HL-60 (cell line): ENCODE measurements around the gene UBAP1L.

ENCODE experiments used
- DNase-seq, 2 experiments: peaks; one replicate each; pipeline ENCODE4 v3.0.0-alpha.2; 2010 to 2020; ENCODE audit warnings: low read depth in 1 of 2, low spot score in 1 of 2
- H3K27ac ChIP-seq: fragments of 250-450 bp; sonication (Bioruptor Pico); replicated peaks from 2 replicates; pipeline ENCODE4 v1.5.1; 2020; ENCODE audit warnings: mild to moderate bottlenecking, moderate library complexity
- H3K27me3 ChIP-seq: fragments of 250-450 bp; sonication (Bioruptor Pico); 2 replicates; pipeline ENCODE4 v1.5.1; 2021; ENCODE audit warnings: mild to moderate bottlenecking, moderate library complexity; ENCODE audit not compliant: insufficient read depth, poor library complexity, severe bottlenecking
- H3K4me3 ChIP-seq: replicated peaks from 2 replicates; pipeline ENCODE4 v1.5.1; 2011; ENCODE audit warnings: mild to moderate bottlenecking, control low read depth, low read length; ENCODE audit not compliant: insufficient read depth
- GABPA ChIP-seq: IDR thresholded peaks from 2 replicates; pipeline ENCODE4 v1.6.1; 2012; ENCODE audit warnings: low read depth
- POLR2AphosphoS5 ChIP-seq: IDR thresholded peaks from 2 replicates; pipeline ENCODE4 v1.6.1; 2012; ENCODE audit warnings: low read depth
- REST ChIP-seq: IDR thresholded peaks from 2 replicates; pipeline ENCODE4 v1.6.1; 2012; ENCODE audit warnings: low read depth; ENCODE audit not compliant: insufficient replicate concordance
- SPI1 ChIP-seq: IDR thresholded peaks from 2 replicates; pipeline ENCODE4 v1.6.1; 2012; ENCODE audit warnings: low read depth, mild to moderate bottlenecking, borderline replicate concordance
- TF ChIP-seq, protein P1 (sequence below): IDR thresholded peaks from one replicate; pipeline ENCODE4 v1.5.1; 2011; ENCODE audit warnings: low read length, control low read depth, inconsistent platforms; ENCODE audit not compliant: insufficient read depth

Gene UBAP1L

GRCh38 chr15:65091946-65092770, 22.8 kb downstream of the UBAP1L start:
- no peaks in the 10 kb centered on the region for H3K27me3 ChIP-seq
- no peak overlapping the region for H3K27ac ChIP-seq
- DNase-seq: no peak
- TF ChIP-seq, protein P1, sequence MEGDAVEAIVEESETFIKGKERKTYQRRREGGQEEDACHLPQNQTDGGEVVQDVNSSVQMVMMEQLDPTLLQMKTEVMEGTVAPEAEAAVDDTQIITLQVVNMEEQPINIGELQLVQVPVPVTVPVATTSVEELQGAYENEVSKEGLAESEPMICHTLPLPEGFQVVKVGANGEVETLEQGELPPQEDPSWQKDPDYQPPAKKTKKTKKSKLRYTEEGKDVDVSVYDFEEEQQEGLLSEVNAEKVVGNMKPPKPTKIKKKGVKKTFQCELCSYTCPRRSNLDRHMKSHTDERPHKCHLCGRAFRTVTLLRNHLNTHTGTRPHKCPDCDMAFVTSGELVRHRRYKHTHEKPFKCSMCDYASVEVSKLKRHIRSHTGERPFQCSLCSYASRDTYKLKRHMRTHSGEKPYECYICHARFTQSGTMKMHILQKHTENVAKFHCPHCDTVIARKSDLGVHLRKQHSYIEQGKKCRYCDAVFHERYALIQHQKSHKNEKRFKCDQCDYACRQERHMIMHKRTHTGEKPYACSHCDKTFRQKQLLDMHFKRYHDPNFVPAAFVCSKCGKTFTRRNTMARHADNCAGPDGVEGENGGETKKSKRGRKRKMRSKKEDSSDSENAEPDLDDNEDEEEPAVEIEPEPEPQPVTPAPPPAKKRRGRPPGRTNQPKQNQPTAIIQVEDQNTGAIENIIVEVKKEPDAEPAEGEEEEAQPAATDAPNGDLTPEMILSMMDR: no peak
- H3K4me3 ChIP-seq: no peak overlapping the region

DNA sequence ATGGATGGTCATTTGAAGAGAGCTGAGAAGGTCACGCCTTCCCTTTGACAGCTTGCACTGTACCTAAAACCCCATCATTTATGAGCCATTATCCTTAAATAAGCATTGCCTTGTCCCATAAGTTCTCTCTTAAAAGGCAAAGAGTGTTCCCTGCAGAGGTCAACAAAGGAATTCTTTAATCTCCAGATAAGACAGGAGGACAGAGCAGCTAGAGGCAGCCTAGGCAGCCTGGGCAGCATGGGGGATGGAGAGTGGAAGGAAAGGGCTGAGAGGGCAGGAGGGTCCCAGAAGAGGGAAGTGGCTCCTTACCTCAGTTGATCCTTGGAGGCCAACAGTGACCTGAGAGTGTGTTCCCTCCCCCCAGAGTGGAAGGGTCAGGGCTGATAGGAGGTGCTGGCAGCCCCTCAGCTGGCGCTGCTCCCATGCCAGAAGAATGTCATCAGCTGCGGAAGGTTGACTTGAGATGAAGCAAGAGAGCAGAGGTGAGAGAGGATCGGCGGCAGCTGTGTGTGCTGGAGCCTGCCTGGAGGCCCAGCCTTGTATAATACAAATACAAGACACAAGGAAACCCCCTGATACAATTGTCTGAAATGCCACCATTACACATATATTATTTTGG, 25.7 kb downstream of the UBAP1L start:
- H3K4me3 ChIP-seq: no peak overlapping the region
- TF ChIP-seq GABPA (no peak), SPI1 (no peak), POLR2AphosphoS5 (no peak), REST (no peak)
- TF ChIP-seq, protein P1: no peak
- H3K27me3 ChIP-seq: peaks cover 6% of the 10 kb centered on the region
- DNase-seq: no peak
- H3K27ac ChIP-seq: no peak overlapping the region

DNA sequence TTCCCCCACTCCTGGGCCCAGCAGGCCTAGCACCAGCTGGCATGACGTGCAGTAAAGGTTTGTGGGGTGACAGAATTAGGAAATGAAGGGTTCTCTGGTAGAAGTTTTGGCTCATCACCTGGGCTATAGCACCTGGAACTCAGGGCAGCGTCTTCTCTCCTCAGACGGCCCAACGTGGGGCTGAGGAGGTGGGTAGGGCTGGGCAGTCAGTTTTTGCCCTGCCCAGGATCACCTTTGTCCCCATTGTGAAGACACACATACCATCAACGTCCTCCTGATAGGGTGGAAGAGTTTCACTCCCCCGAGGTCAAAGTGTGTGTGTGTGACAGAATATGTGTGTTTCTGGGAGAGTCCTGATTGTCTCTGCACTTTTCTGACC, 26.4 kb downstream of the UBAP1L start:
- Histone ChIP-seq H3K27ac (no peak overlapping the region), H3K27me3 (peaks cover 13% of the 10 kb centered on the region), H3K4me3 (no peak overlapping the region)
- no peak for TF ChIP-seq POLR2AphosphoS5
- no peak for TF ChIP-seq GABPA
- no peak for TF ChIP-seq SPI1
- TF ChIP-seq, protein P1: no peak
- TF ChIP-seq REST: no peak
- DNase-seq: no peak
